HG02938 (cell line): ENCODE results near the gene MCUR1.

Source experiments
- ATAC-seq: cut with Tn5 transposase; IDR thresholded peaks from one replicate; pipeline ENCODE4 v1.9.1; 2021; ENCODE audit warnings: mild to moderate bottlenecking, moderate library complexity; ENCODE audit not compliant: unreplicated experiment

MCUR1 gene

DNA sequence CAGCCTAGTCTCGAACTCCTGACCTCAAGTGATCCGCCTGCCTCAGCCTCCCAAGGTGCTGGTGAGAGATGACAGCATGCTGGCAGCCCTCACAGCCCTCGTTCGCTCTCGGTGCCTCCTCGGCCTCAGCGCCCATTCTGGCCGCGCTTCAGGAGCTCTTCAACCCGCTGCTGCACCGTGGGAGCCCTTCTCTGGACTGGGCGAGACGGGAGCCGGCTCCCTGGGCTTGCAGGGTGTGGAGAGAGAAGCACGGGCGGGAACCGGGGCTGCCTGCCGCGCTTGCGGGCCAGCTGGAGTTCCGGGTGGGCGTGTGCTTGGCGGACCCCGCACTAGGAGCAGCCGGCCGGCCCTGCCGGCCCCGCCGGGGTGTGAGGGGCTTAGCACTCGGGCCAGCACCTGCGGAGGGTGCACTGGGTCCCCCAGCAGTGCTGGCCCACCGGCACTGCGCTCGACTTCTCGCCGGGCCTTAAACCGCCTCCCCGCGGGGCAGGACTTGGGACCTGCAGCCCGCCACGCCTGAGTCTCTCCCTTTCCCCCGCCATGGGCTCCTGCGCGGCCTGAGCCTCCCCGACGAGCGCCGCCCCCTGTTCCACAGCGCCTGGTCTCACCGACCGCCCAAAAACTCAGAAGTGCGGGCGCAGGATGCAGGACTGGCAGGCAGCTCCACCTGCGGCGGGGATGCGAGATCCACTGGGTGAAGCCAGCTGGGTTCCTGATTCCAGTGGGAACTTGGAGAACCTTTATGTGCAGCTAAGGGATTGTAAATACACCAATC, 71.2 kb downstream of the MCUR1 start:
- ATAC-seq = no peak

DNA sequence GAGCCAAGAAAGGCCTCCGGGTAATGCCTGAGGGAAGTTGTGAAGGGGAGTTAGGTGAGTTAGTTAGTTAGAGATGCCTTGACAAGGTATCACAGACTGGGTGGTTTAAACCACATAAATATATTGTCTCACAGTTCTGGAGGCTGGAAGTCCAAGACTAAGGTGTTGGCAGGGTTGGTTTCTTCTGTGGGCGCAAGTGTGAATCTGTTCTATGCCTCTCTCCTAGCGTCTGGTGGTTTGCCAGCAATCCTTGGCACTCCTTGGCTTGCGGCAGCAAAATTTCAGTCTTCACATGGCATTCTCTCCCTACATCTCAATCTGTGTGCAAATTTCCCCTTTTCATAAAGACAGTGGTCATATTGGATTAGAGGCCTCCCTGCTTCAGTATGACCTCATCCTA, 73.0 kb downstream of the MCUR1 start:
- ATAC-seq = no peak
